Skeletal muscle satellite cell (primary cell): ENCODE data around the gene STXBP6.

Experiments used
- H3K27me3 ChIP-seq: 2 replicates; pipeline ENCODE4 v1.7.0; 2013; ENCODE audit warnings: low read length; ENCODE audit not compliant: control insufficient read depth, insufficient read depth
- H3K36me3 ChIP-seq: 2 replicates; pipeline ENCODE4 v1.7.0; 2013; ENCODE audit warnings: mild to moderate bottlenecking, control low read depth, low read length; ENCODE audit not compliant: insufficient read depth
- H3K4me1 ChIP-seq: 2 replicates; pipeline ENCODE4 v1.7.0; 2013; ENCODE audit warnings: low read length; ENCODE audit not compliant: control insufficient read depth, insufficient read depth
- H3K4me2 ChIP-seq: 2 replicates; pipeline ENCODE4 v1.7.0; 2013; ENCODE audit warnings: mild to moderate bottlenecking, low read length
- H3K4me3 ChIP-seq: 2 replicates; pipeline ENCODE4 v1.7.0; 2013; ENCODE audit warnings: low read length
- H3K9ac ChIP-seq: 2 replicates; pipeline ENCODE4 v1.7.0; 2013; ENCODE audit warnings: mild to moderate bottlenecking, low read depth, low read length, moderate library complexity
- H3K9me3 ChIP-seq: replicated peaks from 2 replicates; pipeline ENCODE4 v1.7.0; 2013; ENCODE audit warnings: mild to moderate bottlenecking, control low read depth, low read length

STXBP6 gene

DNA sequence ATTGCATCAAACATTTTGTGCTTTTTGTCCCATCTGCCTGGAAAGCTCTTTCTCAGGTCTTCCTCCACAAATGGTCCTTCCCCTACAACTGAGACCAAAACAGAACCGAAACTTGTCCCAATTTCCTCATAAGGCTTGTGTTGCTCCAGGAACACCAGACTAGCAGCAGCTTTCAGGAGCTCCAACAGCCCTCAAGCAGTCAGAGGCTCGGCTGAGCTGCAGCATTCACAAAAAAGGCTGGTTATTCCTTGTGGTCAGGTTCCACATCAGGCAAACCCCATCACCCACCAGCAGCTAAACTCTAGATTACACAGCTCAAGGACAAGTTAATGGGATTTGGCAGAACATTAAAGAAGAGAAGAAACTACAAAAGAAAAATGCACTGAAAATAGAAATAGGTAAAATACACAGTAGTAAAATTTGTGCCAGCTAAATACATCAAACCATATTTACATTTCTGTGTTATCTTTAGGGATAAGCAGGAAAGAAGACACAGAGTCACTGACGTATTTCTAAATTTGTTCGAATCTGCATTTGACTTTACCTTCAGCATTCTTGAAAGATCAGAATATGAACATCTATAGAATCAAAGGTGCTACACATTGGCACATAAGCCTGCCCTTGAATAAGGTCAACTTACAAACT is 141.2 kb downstream of the STXBP6 start:
- H3K36me3 ChIP-seq, result no peaks in the 10 kb centered on the region
- no peaks in the 10 kb centered on the region for H3K9me3 ChIP-seq
- H3K27me3 ChIP-seq, result no peaks in the 10 kb centered on the region
- no peak overlapping the region for H3K4me2 ChIP-seq
- H3K9ac ChIP-seq, result no peak overlapping the region
- H3K4me3 ChIP-seq, result no peak overlapping the region
- peaks cover 15% of the 10 kb centered on the region for H3K4me1 ChIP-seq

DNA sequence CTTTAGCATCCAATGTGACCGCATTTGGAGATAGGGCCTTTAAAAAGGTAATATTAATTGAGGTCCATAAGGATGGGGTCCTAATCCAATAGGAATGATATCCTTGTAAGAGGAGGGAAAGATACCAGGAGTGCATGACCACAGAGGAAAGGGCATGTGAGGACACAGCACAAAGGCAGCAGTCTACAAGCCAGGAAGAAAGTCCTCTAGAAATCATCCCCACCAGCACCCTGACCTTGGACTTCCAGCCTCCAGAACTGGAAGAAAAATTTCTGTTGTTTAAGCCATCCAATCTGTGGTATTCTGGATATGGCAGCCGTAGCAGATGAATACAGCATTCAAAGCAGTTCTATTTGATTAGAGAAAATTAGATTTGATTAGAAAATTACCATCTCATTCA is 145.4 kb downstream of the STXBP6 start:
- Histone ChIP-seq H3K36me3 (no peaks in the 10 kb centered on the region), H3K4me1 (peaks cover 22% of the 10 kb centered on the region), H3K4me2 (no peak overlapping the region), H3K4me3 (no peak overlapping the region), H3K9me3 (no peaks in the 10 kb centered on the region), H3K9ac (no peak overlapping the region), H3K27me3 (no peaks in the 10 kb centered on the region)

DNA sequence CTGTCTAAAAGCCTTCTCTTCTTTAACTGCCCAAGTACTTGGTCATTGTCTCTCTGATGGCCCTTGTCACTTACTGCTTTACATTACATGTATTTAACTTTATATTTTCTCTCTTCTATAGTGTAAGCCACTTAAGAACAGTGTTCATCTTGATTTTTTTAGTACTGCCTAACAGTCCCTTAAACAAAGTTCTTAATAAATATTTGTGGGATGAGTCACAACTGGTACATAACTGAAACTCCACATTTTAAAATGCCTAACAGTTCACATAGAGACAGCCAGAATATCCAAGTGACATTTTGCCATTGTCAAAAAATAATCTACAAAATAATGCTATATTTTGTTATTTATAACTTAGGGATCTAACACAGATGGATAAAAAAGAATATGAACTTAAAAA is 146.6 kb downstream of the STXBP6 start:
- H3K9me3 ChIP-seq, result no peaks in the 10 kb centered on the region
- peaks cover 22% of the 10 kb centered on the region for H3K4me1 ChIP-seq
- peak overlapping the region; percentile 43 for H3K9ac ChIP-seq
- H3K4me2 ChIP-seq, result peak overlapping the region; percentile 56
- no peak overlapping the region for H3K4me3 ChIP-seq
- H3K36me3 ChIP-seq, result no peaks in the 10 kb centered on the region
- no peaks in the 10 kb centered on the region for H3K27me3 ChIP-seq

DNA sequence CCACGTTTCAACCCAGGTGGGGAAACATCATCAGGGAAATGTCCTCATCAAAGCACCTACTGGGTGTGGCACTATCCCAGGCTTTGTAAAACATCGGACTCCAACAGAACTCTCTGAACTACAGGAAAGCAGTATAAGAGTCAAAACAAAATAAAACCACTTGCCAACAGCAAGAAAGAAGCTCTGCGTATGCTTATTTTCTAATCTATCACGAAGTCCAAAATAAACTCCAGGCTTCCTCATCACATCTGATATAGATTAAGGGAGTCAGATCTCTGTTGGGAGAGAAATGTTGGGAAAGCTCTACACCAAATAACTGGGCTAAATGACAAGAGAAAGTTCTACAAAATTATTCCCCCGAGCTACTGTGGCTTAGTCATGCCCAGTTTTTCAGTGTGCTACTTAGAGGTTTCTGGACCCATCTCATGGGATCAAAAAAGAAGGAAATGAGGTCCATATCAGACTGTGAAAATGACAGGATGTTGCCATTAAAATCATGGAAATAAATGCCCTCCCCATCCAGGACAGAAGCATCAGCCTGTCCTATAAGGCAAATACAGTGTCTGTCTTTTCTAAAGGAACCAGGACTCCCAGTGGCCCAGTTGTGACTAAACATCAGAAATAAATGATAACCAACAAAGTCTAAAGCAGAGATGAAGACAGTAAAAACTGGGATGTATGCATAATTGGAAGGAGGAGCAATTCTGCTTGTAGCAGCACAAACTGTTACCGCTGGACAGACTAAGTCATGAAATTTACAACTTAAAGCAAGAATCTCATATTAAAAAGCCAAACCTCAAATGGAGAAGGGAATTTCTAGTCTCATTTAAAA is 149.5 kb downstream of the STXBP6 start:
- H3K9ac ChIP-seq, result no peak overlapping the region
- H3K9me3 ChIP-seq, result no peaks in the 10 kb centered on the region
- H3K27me3 ChIP-seq, result no peaks in the 10 kb centered on the region
- H3K4me2 ChIP-seq, result peak overlapping the region; percentile 59
- H3K4me1 ChIP-seq, result peaks cover 22% of the 10 kb centered on the region
- no peak overlapping the region for H3K4me3 ChIP-seq
- no peaks in the 10 kb centered on the region for H3K36me3 ChIP-seq

DNA sequence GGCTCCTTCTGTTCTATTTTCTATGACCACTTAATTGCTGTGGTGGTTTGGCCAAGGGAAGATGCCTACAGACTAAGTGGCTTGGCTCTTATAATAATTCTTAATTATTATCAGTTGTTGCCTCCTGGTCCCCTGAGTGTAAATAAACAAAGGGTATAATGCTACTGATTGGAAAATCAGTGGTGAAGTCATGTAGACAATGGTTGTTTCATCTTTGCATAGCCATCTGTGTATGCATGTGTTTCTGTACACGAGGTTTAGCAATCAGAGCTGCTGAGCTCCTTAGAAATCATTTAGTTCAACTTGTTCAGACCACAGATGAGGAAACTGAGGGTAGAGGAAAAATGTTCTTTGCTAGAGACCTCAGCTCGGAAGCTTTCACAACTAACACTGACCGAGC is 152.2 kb downstream of the STXBP6 start:
- Histone ChIP-seq H3K4me1 (peaks cover 9% of the 10 kb centered on the region), H3K9ac (no peak overlapping the region), H3K36me3 (no peaks in the 10 kb centered on the region), H3K4me3 (no peak overlapping the region), H3K4me2 (no peak overlapping the region), H3K27me3 (no peaks in the 10 kb centered on the region), H3K9me3 (no peaks in the 10 kb centered on the region)

DNA sequence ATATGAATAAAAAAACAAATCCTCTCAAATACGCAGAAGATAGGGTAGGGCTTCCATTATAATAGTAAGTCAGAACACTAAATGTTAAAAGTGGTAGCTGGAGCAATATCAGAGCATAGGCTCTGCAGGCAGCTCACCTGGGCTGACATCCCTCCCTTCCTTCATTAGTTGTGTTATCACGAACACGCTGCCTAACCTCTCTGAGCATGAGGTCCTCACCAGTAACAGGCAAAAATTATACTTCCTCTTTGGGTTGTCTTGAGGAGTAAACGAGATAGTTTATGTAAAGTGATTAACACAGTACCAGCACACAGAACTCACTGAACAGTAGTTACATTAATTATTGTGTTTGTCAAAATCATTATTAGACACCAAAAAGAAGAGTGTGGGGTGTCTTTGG is 154.3 kb downstream of the STXBP6 start:
- Histone ChIP-seq H3K9ac (no peak overlapping the region), H3K36me3 (no peaks in the 10 kb centered on the region), H3K9me3 (no peaks in the 10 kb centered on the region), H3K4me3 (no peak overlapping the region), H3K4me1 (peaks cover 6% of the 10 kb centered on the region), H3K27me3 (no peaks in the 10 kb centered on the region), H3K4me2 (no peak overlapping the region)

DNA sequence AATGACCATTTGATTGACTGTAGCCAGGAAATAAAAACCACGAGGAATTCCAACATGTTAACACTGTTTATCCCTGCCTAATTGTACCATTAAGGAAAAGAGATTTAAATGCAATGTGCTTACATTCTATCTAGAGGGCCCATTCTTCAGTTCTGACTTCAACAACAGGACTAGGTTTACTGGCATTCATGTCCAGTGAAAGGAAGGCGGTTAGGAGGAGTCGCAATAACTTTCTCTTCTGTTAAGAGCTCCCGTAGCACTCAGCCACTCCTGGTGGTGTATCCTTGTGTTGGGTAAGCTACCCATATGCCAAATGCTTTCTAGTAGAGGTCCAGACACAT is 154.7 kb downstream of the STXBP6 start:
- H3K4me3 ChIP-seq, result no peak overlapping the region
- H3K9me3 ChIP-seq, result no peaks in the 10 kb centered on the region
- H3K27me3 ChIP-seq, result no peaks in the 10 kb centered on the region
- no peak overlapping the region for H3K4me2 ChIP-seq
- H3K4me1 ChIP-seq, result peaks cover 2% of the 10 kb centered on the region
- H3K9ac ChIP-seq, result no peak overlapping the region
- H3K36me3 ChIP-seq, result no peaks in the 10 kb centered on the region

DNA sequence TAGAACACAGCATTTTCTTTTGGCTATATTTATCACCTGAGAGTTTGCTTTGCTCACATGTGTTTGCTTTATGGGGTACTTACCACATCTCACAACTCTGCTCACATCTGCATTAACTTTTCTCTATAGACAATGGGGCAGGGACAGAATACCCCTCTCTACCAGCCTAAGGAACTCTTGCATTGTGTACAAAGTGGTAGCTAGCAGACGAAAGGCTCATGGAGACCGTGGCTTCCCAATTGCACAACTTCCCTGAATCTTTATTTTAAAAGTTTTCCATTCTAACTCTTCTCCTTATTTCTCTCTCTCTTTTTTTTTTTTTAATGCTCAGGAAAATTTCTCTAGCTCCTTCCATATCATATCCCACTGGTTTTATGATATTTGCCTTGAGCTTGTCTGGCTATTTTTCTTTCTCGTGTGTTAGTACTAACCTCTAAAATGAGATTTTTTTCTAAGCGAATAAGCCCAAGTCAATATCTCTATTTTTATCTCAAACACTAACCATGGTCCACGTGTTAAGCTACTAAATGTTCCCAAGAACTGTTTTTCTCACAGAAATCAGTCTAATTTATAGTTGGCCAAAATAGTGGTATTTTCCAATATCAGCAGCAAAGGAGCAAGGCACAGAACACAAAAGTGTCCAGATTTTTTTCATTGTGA is 155.2 kb downstream of the STXBP6 start:
- H3K27me3 ChIP-seq, result no peaks in the 10 kb centered on the region
- no peak overlapping the region for H3K9ac ChIP-seq
- H3K9me3 ChIP-seq, result no peaks in the 10 kb centered on the region

DNA sequence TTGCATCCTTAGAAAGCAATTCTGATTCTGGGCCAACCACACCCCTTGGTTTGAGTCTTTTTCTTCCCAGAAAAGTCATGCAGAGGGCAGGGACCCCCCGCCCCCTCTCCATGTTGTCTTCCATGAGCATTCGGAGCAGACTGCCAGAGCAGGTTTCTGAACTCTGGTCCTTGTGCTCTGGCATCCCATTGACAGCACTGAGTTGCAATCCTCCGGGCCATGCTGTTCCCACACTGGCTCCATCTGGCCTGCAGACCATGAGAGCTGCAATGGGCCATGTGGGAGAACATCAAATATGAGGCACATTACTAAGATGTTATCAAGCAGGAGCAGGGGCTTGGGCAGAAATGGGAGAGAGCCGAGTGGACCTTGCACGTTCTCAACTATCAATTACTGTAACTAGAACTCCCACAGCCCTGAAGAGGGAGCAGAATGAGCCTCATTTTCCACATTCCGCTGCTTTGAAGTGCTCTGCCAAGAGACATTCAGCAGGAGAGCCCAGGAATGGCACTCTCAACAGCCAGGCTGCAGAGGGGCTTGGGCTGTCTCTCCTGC is 157.4 kb downstream of the STXBP6 start:
- Histone ChIP-seq H3K36me3 (no peaks in the 10 kb centered on the region), H3K4me2 (no peak overlapping the region), H3K4me3 (no peak overlapping the region), H3K27me3 (no peaks in the 10 kb centered on the region), H3K9ac (no peak overlapping the region), H3K9me3 (no peaks in the 10 kb centered on the region), H3K4me1 (no peaks in the 10 kb centered on the region)

More for the DNA sequence above, 155.2 kb downstream of the STXBP6 start:
- no peaks in the 10 kb centered on the region for H3K4me1 ChIP-seq
- no peaks in the 10 kb centered on the region for H3K36me3 ChIP-seq
- no peak overlapping the region for H3K4me2 ChIP-seq
- H3K4me3 ChIP-seq, result no peak overlapping the region

DNA sequence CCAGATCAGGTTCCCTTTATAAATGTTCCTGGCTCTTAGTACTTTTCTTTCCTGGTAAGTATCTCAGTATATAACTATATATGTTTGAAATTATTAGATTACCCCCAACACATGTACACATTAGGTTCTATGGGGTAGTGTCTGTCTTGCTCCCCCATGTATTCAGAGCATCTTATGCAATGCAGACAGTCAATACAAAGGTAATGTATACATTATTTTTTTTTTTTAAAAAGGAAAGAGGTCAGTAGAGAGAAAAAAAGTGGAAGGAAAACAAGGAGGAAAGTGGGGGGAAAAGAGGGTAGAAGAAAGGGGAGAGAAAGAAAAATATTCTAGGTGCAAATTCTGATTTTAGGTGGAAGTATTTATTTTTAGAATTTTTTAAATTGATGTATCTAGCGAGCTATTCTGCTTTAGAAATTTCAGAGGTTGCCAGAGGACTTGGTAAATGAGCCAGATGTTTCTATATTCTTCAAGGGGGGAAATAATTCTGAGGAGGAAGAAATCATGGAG is 157.9 kb downstream of the STXBP6 start:
- no peaks in the 10 kb centered on the region for H3K4me1 ChIP-seq
- H3K4me3 ChIP-seq, result no peak overlapping the region
- H3K36me3 ChIP-seq, result no peaks in the 10 kb centered on the region
- H3K27me3 ChIP-seq, result no peaks in the 10 kb centered on the region
- H3K9ac ChIP-seq, result no peak overlapping the region
- no peak overlapping the region for H3K4me2 ChIP-seq
- no peaks in the 10 kb centered on the region for H3K9me3 ChIP-seq

DNA sequence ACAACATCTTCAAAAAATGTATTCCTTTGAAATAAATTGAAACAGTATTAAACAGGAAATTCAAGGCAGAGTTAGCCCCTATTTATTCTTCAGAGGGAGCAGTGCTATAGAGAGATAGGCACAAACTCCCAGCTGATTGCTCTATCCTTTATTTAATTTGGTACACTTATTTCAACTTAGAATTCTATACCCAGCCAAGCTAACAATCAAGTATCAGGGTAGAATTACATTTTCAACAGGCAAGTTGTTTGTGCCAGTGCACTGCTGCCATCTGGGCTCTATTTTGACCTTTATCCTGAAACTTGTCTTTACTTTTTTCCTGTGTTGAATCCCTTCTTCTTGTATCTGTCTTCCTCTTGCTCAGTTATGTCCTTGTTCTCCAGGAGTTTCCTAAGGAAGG is 159.2 kb downstream of the STXBP6 start:
- Histone ChIP-seq H3K4me3 (no peak overlapping the region), H3K4me2 (no peak overlapping the region), H3K27me3 (no peaks in the 10 kb centered on the region), H3K9me3 (no peaks in the 10 kb centered on the region), H3K36me3 (no peaks in the 10 kb centered on the region), H3K4me1 (no peaks in the 10 kb centered on the region), H3K9ac (no peak overlapping the region)
